GM12878 (cell line): ENCODE data around the gene FABP7. TPM values are rescaled to one million over a fixed set of nuclear protein-coding genes. Genes with fewer than 3 reads are reported as not detected.

Experiments used
- ATAC-seq: fragments of 200-7000 bp; cut with Tn5 transposase; 3 replicates; pipeline ENCODE4 v1.9.1; 2020; ENCODE audit warnings: mild to moderate bottlenecking, moderate library complexity
- BruUV-seq: library from RNA; stranded (reverse); fragments of 400-500 nt; replicated peaks from 2 replicates; lab custom pipeline; 2021; lab: Mats Ljungman, UMichigan
- CTCF ChIA-PET: fragments of 300-600 bp; sonication (Branson Sonifier 250); formaldehyde crosslinking; extraction: SDS; loops from one replicate; lab custom pipeline; 2021; ENCODE audit warnings: inconsistent platforms; lab: Yijun Ruan, JAX
- POLR2A ChIA-PET: fragments of 350-600 bp; formaldehyde crosslinking; extraction: SDS; loops from one replicate; lab custom pipeline; 2021; ENCODE audit warnings: inconsistent platforms; lab: Charles Lee
- RAD21 ChIA-PET: fragments of 300-600 bp; sonication (Branson Sonifier 250); formaldehyde crosslinking; loops from one replicate; lab custom pipeline; 2023; ENCODE audit warnings: antibody characterized with exemption; ENCODE audit not compliant: unreplicated experiment; lab: Charles Lee
- SMC1A ChIA-PET: fragments of 300-600 bp; sonication (Branson Sonifier 250); formaldehyde crosslinking; loops from one replicate; lab custom pipeline; 2023; ENCODE audit not compliant: unreplicated experiment, uncharacterized antibody; lab: Charles Lee
- DNase-seq: peaks from one replicate; pipeline ENCODE4 v3.0.0-alpha.2; 2011; ENCODE audit warnings: low read depth, low spot score
- FAIRE-seq: peaks from 3 replicates; lab custom pipeline; 2011; peaks lifted over from hg19 to GRCh38; lab: Jason Lieb, UNC
- H2AFZ ChIP-seq: 2 replicates; pipeline ENCODE4 v1.6.0; 2011; ENCODE audit warnings: low read depth, low read length, control low read depth; ENCODE audit not compliant: control insufficient read depth
- H3K27ac ChIP-seq: 2 replicates; pipeline ENCODE4 v1.5.1; 2011; ENCODE audit warnings: control low read depth; ENCODE audit not compliant: control insufficient read depth, insufficient read depth
- H3K27me3 ChIP-seq, 2 experiments: replicated peaks in 1 of 2; 2 replicates each; pipeline versions ENCODE4 v1.6.0 to v1.6.1; 2011; ENCODE audit warnings: low read length in 1 of 2; ENCODE audit not compliant: control insufficient read depth in 2 of 2, insufficient read depth in 2 of 2
- H3K36me3 ChIP-seq, 2 experiments: 2 replicates each; pipeline ENCODE4 v1.5.1; 2011; ENCODE audit warnings: low read length in 1 of 2; ENCODE audit not compliant: control insufficient read depth in 2 of 2, insufficient read depth in 2 of 2
- H3K4me1 ChIP-seq: 2 replicates; pipeline ENCODE4 v1.6.1; 2011; ENCODE audit warnings: mild to moderate bottlenecking, low read length, moderate library complexity, mixed read lengths; ENCODE audit not compliant: control insufficient read depth, insufficient read depth
- H3K4me2 ChIP-seq: 2 replicates; pipeline ENCODE4 v1.6.0; 2011; ENCODE audit warnings: control low read depth; ENCODE audit not compliant: control insufficient read depth, insufficient read depth
- H3K4me3 ChIP-seq: fragments of 200-600 bp; sonication (generic); 2 replicates; pipeline ENCODE4 v1.5.1; 2016
- H3K79me2 ChIP-seq: 2 replicates; pipeline ENCODE4 v1.6.0; 2011; ENCODE audit warnings: low read length; ENCODE audit not compliant: control insufficient read depth, insufficient read depth
- H3K9ac ChIP-seq: 2 replicates; pipeline ENCODE4 v1.8.0; 2011; ENCODE audit warnings: low read length, control low read depth, mixed read lengths; ENCODE audit not compliant: control insufficient read depth, insufficient read depth
- H3K9me3 ChIP-seq: replicated peaks from 3 replicates; pipeline ENCODE4 v1.5.1; 2011; ENCODE audit warnings: mild to moderate bottlenecking, low read length; ENCODE audit not compliant: control insufficient read depth, insufficient read depth
- H4K20me1 ChIP-seq: 2 replicates; pipeline ENCODE4 v1.6.0; 2011; ENCODE audit not compliant: control insufficient read depth, insufficient read depth
- CREM ChIP-seq: IDR thresholded peaks from 2 replicates; pipeline ENCODE4 v1.6.1; 2014; ENCODE audit warnings: antibody characterized with exemption, low read depth
- DPF2 ChIP-seq: fragments of 450-650 bp; IDR thresholded peaks from 2 replicates; pipeline ENCODE4 v1.6.1; 2017; ENCODE audit warnings: mild to moderate bottlenecking
- ETV6 ChIP-seq, 2 experiments: fragments of 450-650 bp in 1 of 2; IDR thresholded peaks in 1 of 2; conservative IDR thresholded peaks in 1 of 2; 2 replicates each; pipeline ENCODE4 v1.6.1; 2014; ENCODE audit warnings: antibody characterized with exemption in 1 of 2, borderline replicate concordance in 1 of 2, low read depth in 1 of 2, mild to moderate bottlenecking in 1 of 2, moderate library complexity in 1 of 2
- FOS ChIP-seq: IDR thresholded peaks from 3 replicates; pipeline ENCODE4 v1.6.1; 2011; ENCODE audit warnings: borderline replicate concordance; ENCODE audit not compliant: insufficient read length; ENCODE audit errors: extremely low read depth
- HDAC6 ChIP-seq: fragments of 200-600 bp; sonication (generic); IDR thresholded peaks from one replicate; pipeline ENCODE4 v1.8.0; 2017; ENCODE audit warnings: antibody characterized with exemption; ENCODE audit not compliant: unreplicated experiment
- HDGF ChIP-seq: fragments of 450-650 bp; IDR thresholded peaks from 2 replicates; pipeline ENCODE4 v1.6.1; 2016; ENCODE audit warnings: antibody characterized with exemption
- KLF5 ChIP-seq: fragments of 450-650 bp; IDR thresholded peaks from 2 replicates; pipeline ENCODE4 v1.6.1; 2014; ENCODE audit warnings: mild to moderate bottlenecking; ENCODE audit not compliant: partially characterized antibody
- MYB ChIP-seq: fragments of 150-350 bp; IDR thresholded peaks from 2 replicates; pipeline ENCODE4 v1.6.1; 2014; ENCODE audit warnings: mild to moderate bottlenecking, low read depth, low read length, borderline replicate concordance
- RAD51 ChIP-seq: fragments of 450-650 bp; IDR thresholded peaks from 2 replicates; pipeline ENCODE4 v1.6.1; 2016; ENCODE audit warnings: moderate library complexity, mild to moderate bottlenecking, inconsistent platforms
- SREBF1 ChIP-seq: IDR thresholded peaks from 2 replicates; pipeline ENCODE4 v1.6.1; 2012; ENCODE audit warnings: mild to moderate bottlenecking, low read length
- TBL1XR1 ChIP-seq: IDR thresholded peaks from 2 replicates; pipeline ENCODE4 v1.6.1; 2012; ENCODE audit warnings: low read depth, low read length, improper control_type of control experiment
- ZBED1 ChIP-seq: IDR thresholded peaks from 2 replicates; pipeline ENCODE4 v1.6.1; 2016; ENCODE audit warnings: borderline replicate concordance
- WGBS: methylation state at CpG from one replicate; pipeline ENCODE4 v1.1.6; 2016; ENCODE audit warnings: low lambda C conversion rate; ENCODE audit not compliant: insufficient replicate concordance, insufficient coverage; ENCODE audit errors: missing lambda C conversion rate; 5-methylcytosine and 5-hydroxymethylcytosine counted together
- in situ Hi-C: fragments of 300-500 bp; cut with MboI; formaldehyde crosslinking; loops from 9 replicates; pipeline ENCODE4 v1.14.3; 2018; ENCODE audit warnings: mixed read lengths
- intact Hi-C: fragments of 100-400 bp; cut with micrococcal nuclease; formaldehyde crosslinking; loops from one replicate; pipeline ENCODE4 v1.14.2; 2022; ENCODE audit not compliant: unreplicated experiment
- polyA plus RNA-seq, 11 experiments: library from polyadenylated mRNA; depleted of rRNA in 4 of 11; unstranded in 6 of 11; stranded (reverse) in 5 of 11; fragments of >200 nt; fragmentation: Nextera tagmentation in 4 of 11; fragmentation: Illumina TruSeq in 1 of 11; extraction: Ambion mirVana in 4 of 11; extraction: Trizol in 1 of 11; gene quantifications; 1 replicate in 1 of 11; 2 replicates in 10 of 11; pipeline versions ENCODE4 v1.2.1 to v1.2.3, GENCODE V29; 2011 to 2016; ENCODE audit warnings: inconsistent platforms in 2 of 11, missing spikeins in 2 of 11, low read depth in 1 of 11
- total RNA-seq, 4 experiments: library from RNA; depleted of rRNA in 3 of 4; stranded (reverse); fragments of >200 nt in 3 of 4; fragmentation: Illumina TruSeq in 1 of 4; extraction: Trizol in 1 of 4; gene quantifications; 2 replicates each; pipeline versions ENCODE4 v1.2.1 to v1.2.3, GENCODE V29; 2013 to 2021
- TF ChIP-seq, protein P1 (sequence below): IDR thresholded peaks from 2 replicates; pipeline ENCODE4 v1.6.1; 2012; ENCODE audit warnings: low read depth, low read length, improper control_type of control experiment
- TF ChIP-seq, protein P2 (sequence below): IDR thresholded peaks from 2 replicates; pipeline ENCODE4 v1.6.1; 2012; ENCODE audit warnings: low read depth, low read length, improper control_type of control experiment
- TF ChIP-seq, protein P3 (sequence below): fragments of 450-650 bp; formaldehyde crosslinking; IDR thresholded peaks from 2 replicates; pipeline ENCODE4 v1.4.0; 2022; ENCODE audit warnings: mild to moderate bottlenecking, moderate library complexity
- TF ChIP-seq, protein P4 (sequence below): fragments of 450-650 bp; IDR thresholded peaks from 2 replicates; pipeline ENCODE4 v1.6.1; 2014; ENCODE audit warnings: mild to moderate bottlenecking

Gene FABP7
- total and polyA plus RNA-seq, 10 of the 15 experiments (the other 5 are each of a cell fraction or from before 2014, with no cell fraction given) = not detected

DNA sequence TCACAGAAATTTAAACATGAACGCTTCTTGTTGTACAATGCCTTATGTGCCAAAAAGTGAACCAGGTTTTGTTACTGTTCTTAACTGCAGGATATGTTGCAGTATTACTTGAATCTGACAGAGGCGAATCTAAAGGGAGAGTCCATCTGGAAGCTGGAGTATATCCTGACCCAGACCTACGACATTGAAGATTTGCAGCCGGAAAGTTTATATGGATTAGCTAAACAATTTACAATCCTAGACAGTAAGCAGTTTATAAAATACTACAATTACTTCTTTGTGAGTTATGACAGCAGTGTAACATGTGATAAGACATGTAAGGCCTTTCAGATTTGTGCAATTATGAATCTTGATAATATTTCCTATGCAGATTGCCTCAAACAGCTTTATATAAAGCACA lies 29.5 kb downstream of the FABP7 start:
- Histone ChIP-seq H3K4me1 (no peaks in the 10 kb centered on the region), H3K36me3 (no peaks in the 10 kb centered on the region), H2AFZ (no peak overlapping the region), H3K4me3 (no peak overlapping the region), H3K9me3 (no peaks in the 10 kb centered on the region), H3K9ac (no peak overlapping the region), H3K79me2 (no peaks in the 10 kb centered on the region), H4K20me1 (no peaks in the 10 kb centered on the region)
- 53% methylated on average over 4 of the region's 4 CpGs for WGBS
- POLR2A ChIA-PET = no interaction called here
- RAD21 ChIA-PET = no interaction called here
- DNase-seq = no peak
- no TSS peak for BruUV-seq
- CTCF ChIA-PET = interaction anchor here (1.0 to 2.2 kb wide), 5 partner anchors 10 to 65 kb away, joined by 3 to 15 read pairs (median 5); no protein-coding TSS in a partner anchor
- no peak for ATAC-seq
- intact Hi-C loops = no loop called here
- no peak for FAIRE-seq
- in situ Hi-C loops = no loop called here
- TF ChIP-seq, protein P1, sequence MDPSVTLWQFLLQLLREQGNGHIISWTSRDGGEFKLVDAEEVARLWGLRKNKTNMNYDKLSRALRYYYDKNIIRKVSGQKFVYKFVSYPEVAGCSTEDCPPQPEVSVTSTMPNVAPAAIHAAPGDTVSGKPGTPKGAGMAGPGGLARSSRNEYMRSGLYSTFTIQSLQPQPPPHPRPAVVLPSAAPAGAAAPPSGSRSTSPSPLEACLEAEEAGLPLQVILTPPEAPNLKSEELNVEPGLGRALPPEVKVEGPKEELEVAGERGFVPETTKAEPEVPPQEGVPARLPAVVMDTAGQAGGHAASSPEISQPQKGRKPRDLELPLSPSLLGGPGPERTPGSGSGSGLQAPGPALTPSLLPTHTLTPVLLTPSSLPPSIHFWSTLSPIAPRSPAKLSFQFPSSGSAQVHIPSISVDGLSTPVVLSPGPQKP = no peak
- TF ChIP-seq DPF2 (no peak), FOS (no peak), ETV6 (conservative IDR thresholded peaks at IDR 0.05 in 1 of 2, IDR thresholded peaks at IDR 0.05 in 1 of 2; ENCODE audit: borderline replicate concordance in 1 of 2, low read depth in 1 of 2) (no peak), SREBF1 (no peak), MYB (no peak), TBL1XR1 (no peak), RAD51 (no peak), HDAC6 (no peak), KLF5 (no peak), ZBED1 (no peak), CREM (no peak), HDGF (no peak)
- TF ChIP-seq, protein P2, sequence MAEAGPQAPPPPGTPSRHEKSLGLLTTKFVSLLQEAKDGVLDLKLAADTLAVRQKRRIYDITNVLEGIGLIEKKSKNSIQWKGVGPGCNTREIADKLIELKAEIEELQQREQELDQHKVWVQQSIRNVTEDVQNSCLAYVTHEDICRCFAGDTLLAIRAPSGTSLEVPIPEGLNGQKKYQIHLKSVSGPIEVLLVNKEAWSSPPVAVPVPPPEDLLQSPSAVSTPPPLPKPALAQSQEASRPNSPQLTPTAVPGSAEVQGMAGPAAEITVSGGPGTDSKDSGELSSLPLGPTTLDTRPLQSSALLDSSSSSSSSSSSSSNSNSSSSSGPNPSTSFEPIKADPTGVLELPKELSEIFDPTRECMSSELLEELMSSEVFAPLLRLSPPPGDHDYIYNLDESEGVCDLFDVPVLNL = no peak
- TF ChIP-seq, protein P3, sequence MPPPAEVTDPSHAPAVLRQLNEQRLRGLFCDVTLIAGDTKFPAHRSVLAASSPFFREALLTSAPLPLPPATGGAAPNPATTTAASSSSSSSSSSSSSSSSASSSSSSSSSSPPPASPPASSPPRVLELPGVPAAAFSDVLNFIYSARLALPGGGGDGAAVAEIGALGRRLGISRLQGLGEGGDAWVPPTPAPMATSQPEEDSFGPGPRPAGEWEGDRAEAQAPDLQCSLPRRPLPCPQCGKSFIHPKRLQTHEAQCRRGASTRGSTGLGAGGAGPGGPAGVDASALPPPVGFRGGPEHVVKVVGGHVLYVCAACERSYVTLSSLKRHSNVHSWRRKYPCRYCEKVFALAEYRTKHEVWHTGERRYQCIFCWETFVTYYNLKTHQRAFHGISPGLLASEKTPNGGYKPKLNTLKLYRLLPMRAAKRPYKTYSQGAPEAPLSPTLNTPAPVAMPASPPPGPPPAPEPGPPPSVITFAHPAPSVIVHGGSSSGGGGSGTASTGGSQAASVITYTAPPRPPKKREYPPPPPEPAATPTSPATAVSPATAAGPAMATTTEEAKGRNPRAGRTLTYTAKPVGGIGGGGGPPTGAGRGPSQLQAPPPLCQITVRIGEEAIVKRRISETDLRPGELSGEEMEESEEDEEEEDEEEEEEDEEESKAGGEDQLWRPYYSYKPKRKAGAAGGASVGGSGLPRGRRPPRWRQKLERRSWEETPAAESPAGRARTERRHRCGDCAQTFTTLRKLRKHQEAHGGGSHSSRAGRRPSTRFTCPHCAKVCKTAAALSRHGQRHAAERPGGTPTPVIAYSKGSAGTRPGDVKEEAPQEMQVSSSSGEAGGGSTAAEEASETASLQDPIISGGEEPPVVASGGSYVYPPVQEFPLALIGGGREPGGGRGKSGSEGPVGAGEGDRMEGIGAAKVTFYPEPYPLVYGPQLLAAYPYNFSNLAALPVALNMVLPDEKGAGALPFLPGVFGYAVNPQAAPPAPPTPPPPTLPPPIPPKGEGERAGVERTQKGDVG (CRISPR knock-in tag) = no peak
- TF ChIP-seq, protein P4, sequence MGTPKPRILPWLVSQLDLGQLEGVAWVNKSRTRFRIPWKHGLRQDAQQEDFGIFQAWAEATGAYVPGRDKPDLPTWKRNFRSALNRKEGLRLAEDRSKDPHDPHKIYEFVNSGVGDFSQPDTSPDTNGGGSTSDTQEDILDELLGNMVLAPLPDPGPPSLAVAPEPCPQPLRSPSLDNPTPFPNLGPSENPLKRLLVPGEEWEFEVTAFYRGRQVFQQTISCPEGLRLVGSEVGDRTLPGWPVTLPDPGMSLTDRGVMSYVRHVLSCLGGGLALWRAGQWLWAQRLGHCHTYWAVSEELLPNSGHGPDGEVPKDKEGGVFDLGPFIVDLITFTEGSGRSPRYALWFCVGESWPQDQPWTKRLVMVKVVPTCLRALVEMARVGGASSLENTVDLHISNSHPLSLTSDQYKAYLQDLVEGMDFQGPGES = no peak
- TF ChIP-seq, all 136 proteins: peak for 0
- Histone ChIP-seq H3K27ac (no peak overlapping the region), H3K27me3 (no peaks in the 10 kb centered on the region), H3K4me2 (no peak overlapping the region)
- SMC1A ChIA-PET = interaction anchor here (0.6 to 1.5 kb wide), 5 partner anchors 10 to 30 kb away, joined by 4 to 6 read pairs (median 4); no protein-coding TSS in a partner anchor
